Measurements from ENCODE around the gene PARL. TPM values are rescaled to one million over a fixed set of nuclear protein-coding genes. Genes with fewer than 3 reads are reported as not detected.

Gene PARL
- total and polyA plus RNA-seq, 9 of the 15 experiments (the other 6 are each of a cell fraction or from before 2014, with no cell fraction given) = 39.5 to 82.4 (median 57.4) TPM

DNA sequence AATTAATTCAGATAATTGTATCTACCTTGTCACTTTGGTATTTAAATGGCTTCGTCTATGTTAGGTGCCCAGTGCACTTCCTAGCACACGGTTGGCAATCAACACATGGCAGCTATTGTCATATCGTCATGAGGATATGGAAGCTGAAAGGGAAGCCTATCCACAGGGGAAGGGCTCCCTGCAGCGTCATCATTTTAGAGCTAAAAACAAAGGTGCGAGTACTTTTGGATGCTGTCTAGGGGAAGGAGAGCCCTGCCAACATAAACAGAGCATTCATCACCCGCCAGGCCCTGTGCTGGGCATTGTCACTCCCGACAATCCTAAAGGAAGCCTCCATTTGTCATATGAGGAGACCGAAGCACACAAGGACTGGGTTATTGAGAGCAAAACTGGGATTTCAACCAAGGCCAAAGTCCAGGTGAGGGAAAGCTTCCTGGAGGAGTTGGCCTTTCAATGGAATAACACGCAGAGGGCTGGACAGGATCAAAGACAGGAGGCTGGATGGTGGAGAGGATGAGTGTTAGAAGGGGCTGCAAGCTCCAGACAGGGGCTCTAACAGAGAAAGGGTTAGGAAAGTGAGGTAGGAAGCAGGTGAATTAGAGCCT lies 8.0 kb upstream of the PARL start:
- no TSS peak for BruUV-seq (replicated peaks)
- CTCF ChIA-PET (ENCODE audit: low intra/inter-chr PET ratio) = no interaction called here
- H3K4me2 ChIP-seq (ENCODE audit: insufficient read depth, low read length) = no peak overlapping the region
- no peak overlapping the region for H2AFZ ChIP-seq (ENCODE audit: low read depth, low read length)
- ATAC-seq = no peak
- H3K79me2 ChIP-seq (ENCODE audit: control insufficient read depth, insufficient read depth, low read length) = no peaks in the 10 kb centered on the region
- in situ Hi-C loops (cut with MboI) (loop anchor here (5.0 kb wide), 1 partner anchor 395 kb away; no protein-coding TSS in a partner anchor), intact Hi-C loops (cut with micrococcal nuclease) (no loop called here)
- no peak overlapping the region for H3K4me3 ChIP-seq
- POLR2A ChIA-PET = interaction anchor here (0.6 to 1.2 kb wide), 5 partner anchors 14 to 354 kb away, joined by 3 to 4 read pairs (median 3); no protein-coding TSS in a partner anchor
- FAIRE-seq = no peak
- no peaks in the 10 kb centered on the region for H3K9me1 ChIP-seq (ENCODE audit: control insufficient read depth, insufficient read depth, low read length)
- 0 out of 5 replicates have a peak, but pooled peaks cover 0 to 3% of the 10 kb centered on the region in 2 experiments for H3K4me1 ChIP-seq (replicated peaks in 1 of 2; ENCODE audit: control insufficient read depth in 2 of 2, insufficient read depth in 2 of 2, low read length in 2 of 2)
- H4K20me1 ChIP-seq (replicated peaks; ENCODE audit: control insufficient read depth, insufficient read depth, low read length) = no peaks in the 10 kb centered on the region
- H3K27me3 ChIP-seq (ENCODE audit: control insufficient read depth in 2 of 2, insufficient read depth in 2 of 2, low read length in 2 of 2) = peaks cover 11 to 28% of the 10 kb centered on the region in 2 experiments
- H3K9ac ChIP-seq (ENCODE audit: insufficient read depth in 1 of 2, low read depth in 2 of 2, low read length in 2 of 2) = no peak overlapping the region
- no peaks in the 10 kb centered on the region for H3K9me3 ChIP-seq (replicated peaks; ENCODE audit: control insufficient read depth, insufficient read depth, low read depth, low read length)
- DNase-seq (ENCODE audit: extremely low read depth in 1 of 4, low spot score in 3 of 4) = no peak
- no peaks in the 10 kb centered on the region for H3K36me3 ChIP-seq (ENCODE audit: control insufficient read depth, insufficient read depth, low read length)
- H3K27ac ChIP-seq (ENCODE audit: extremely low read depth, low read depth, low read length) = no peak overlapping the region
- WGBS (ENCODE audit: insufficient coverage, low coverage, missing lambda C conversion rate) = 7% methylated on average over 9 of the region's 9 CpGs
- TF ChIP-seq MTA2 (IDR thresholded peaks at IDR 0.05; ENCODE audit: low read depth) (no peak), E2F3 (CRISPR knock-in tag; IDR thresholded peaks at IDR 0.05) (no peak), TEAD4 (IDR thresholded peaks at IDR 0.05; ENCODE audit: low read length) (no peak), TEAD4 (CRISPR knock-in tag; IDR thresholded peaks at IDR 0.05; ENCODE audit: borderline replicate concordance) (no peak), BRF1 (IDR thresholded peaks at IDR 0.05; ENCODE audit: borderline replicate concordance, extremely low read depth, insufficient read length) (no peak), HCFC1 (IDR thresholded peaks at IDR 0.05; ENCODE audit: low read depth, low read length) (no peak), POLR2H (tag; IDR thresholded peaks at IDR 0.05; ENCODE audit: low read depth) (no peak), SMAD1 (IDR thresholded peaks at IDR 0.05; ENCODE audit: low read depth, low read length, partially characterized antibody) (no peak), ZNF561 (CRISPR knock-in tag; conservative IDR thresholded peaks at IDR 0.05) (no peak), SAFB2 (IDR thresholded peaks at IDR 0.05; ENCODE audit: borderline replicate concordance, low read depth, low read length, severe bottlenecking) (no peak)
- TF ChIP-seq, protein P1, sequence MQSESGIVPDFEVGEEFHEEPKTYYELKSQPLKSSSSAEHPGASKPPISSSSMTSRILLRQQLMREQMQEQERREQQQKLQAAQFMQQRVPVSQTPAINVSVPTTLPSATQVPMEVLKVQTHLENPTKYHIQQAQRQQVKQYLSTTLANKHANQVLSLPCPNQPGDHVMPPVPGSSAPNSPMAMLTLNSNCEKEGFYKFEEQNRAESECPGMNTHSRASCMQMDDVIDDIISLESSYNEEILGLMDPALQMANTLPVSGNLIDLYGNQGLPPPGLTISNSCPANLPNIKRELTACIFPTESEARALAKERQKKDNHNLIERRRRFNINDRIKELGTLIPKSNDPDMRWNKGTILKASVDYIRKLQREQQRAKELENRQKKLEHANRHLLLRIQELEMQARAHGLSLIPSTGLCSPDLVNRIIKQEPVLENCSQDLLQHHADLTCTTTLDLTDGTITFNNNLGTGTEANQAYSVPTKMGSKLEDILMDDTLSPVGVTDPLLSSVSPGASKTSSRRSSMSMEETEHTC (IDR thresholded peaks at IDR 0.05) = no peak
- TF ChIP-seq, protein P2, sequence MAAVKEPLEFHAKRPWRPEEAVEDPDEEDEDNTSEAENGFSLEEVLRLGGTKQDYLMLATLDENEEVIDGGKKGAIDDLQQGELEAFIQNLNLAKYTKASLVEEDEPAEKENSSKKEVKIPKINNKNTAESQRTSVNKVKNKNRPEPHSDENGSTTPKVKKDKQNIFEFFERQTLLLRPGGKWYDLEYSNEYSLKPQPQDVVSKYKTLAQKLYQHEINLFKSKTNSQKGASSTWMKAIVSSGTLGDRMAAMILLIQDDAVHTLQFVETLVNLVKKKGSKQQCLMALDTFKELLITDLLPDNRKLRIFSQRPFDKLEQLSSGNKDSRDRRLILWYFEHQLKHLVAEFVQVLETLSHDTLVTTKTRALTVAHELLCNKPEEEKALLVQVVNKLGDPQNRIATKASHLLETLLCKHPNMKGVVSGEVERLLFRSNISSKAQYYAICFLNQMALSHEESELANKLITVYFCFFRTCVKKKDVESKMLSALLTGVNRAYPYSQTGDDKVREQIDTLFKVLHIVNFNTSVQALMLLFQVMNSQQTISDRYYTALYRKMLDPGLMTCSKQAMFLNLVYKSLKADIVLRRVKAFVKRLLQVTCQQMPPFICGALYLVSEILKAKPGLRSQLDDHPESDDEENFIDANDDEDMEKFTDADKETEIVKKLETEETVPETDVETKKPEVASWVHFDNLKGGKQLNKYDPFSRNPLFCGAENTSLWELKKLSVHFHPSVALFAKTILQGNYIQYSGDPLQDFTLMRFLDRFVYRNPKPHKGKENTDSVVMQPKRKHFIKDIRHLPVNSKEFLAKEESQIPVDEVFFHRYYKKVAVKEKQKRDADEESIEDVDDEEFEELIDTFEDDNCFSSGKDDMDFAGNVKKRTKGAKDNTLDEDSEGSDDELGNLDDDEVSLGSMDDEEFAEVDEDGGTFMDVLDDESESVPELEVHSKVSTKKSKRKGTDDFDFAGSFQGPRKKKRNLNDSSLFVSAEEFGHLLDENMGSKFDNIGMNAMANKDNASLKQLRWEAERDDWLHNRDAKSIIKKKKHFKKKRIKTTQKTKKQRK (IDR thresholded peaks at IDR 0.05; ENCODE audit: borderline replicate concordance, low read depth, low read length) = no peak
- TF ChIP-seq, protein P3, sequence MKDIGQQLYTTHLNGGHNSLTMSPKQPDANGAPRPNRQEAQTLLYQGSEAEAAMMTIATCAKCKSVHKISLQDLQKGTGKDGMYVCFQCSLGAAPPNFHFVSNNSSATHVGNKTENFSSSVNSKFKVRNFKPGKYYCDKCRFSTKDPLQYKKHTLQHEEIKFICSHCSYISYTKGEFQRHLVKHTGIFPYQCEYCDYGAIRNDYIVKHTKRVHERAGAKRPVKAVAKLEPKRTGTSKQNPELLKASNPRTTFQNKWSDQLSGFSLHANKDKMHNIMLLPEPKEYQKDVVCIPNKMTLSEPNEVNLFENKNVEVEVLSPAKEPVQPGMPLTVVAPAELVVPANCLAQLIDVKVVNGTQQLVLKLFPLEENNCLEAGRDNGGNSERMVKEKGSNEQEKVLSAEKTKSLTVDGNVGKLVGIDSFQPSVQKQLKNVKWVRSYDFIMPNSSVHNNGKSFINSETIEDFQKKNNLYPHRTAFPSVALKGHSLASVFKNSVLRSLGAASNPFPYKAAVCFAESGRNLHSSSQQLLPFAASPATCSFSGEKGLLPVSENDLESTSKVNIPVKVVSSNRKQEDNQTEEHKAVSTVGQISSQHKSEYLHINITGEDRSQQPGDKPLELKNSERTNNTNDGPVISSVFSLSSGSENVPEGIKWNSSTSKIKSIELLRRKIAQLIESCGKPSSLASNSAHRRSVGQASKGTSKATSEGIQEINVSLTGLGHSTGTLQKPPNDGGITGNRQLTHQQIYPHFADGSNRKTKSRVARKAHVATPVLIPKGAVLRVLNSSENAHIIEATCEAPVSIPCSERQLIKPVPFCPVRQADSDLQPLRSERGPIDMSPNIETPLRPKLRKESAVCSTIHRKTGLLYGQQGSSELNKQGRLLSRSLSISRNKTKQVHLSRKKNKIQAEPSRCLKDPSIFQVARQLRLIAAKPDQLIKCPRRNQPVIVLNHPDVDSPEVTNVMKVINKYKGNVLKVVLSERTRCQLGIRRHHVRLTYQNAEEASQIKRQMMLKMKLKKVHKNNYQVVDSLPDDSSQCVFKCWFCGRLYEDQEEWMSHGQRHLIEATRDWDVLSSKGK (CRISPR knock-in tag; IDR thresholded peaks at IDR 0.05) = no peak
